ENCODE measurements around the gene ATP11C. TPM values are rescaled to one million over a fixed set of nuclear protein-coding genes. Genes with fewer than 3 reads are reported as not detected.

ATP11C gene
- polyA plus RNA-seq, 1 experiment = 43.4 TPM

- no peaks in the 10 kb centered on the region for H3K27me3 ChIP-seq (ENCODE audit: control insufficient read depth, insufficient read depth, low read length)
- no peaks in the 10 kb centered on the region for H3K9me3 ChIP-seq (ENCODE audit: control insufficient read depth, insufficient read depth, low read length)
- DNase-seq (ENCODE audit: low read depth, low spot score) = no peak
- H3K27ac ChIP-seq (ENCODE audit: low read depth, low read length) = no peak overlapping the region
- ChIA-PET POLR2A (no interaction called here), CTCF (no interaction called here)
- no peak for TF ChIP-seq CTCF (IDR thresholded peaks at IDR 0.05; ENCODE audit: low read depth, low read length)
- no peak overlapping the region for H3K4me3 ChIP-seq (ENCODE audit: low read depth, low read length)
These were observed 116.6 kb downstream of the ATP11C start for GRCh38 chrX:139816204-139816603.

- Histone ChIP-seq H3K9me3 (ENCODE audit: control insufficient read depth, insufficient read depth, low read length) (no peaks in the 10 kb centered on the region), H3K27me3 (ENCODE audit: control insufficient read depth, insufficient read depth, low read length) (no peaks in the 10 kb centered on the region), H3K4me3 (ENCODE audit: low read depth, low read length) (no peak overlapping the region), H3K27ac (ENCODE audit: low read depth, low read length) (no peak overlapping the region)
- POLR2A ChIA-PET = no interaction called here
- DNase-seq (ENCODE audit: low read depth, low spot score) = no peak
- CTCF ChIA-PET = no interaction called here
- no peak for TF ChIP-seq CTCF (IDR thresholded peaks at IDR 0.05; ENCODE audit: low read depth, low read length)
These were observed 117.1 kb downstream of the ATP11C start for GRCh38 chrX:139815771-139816170.

DNA sequence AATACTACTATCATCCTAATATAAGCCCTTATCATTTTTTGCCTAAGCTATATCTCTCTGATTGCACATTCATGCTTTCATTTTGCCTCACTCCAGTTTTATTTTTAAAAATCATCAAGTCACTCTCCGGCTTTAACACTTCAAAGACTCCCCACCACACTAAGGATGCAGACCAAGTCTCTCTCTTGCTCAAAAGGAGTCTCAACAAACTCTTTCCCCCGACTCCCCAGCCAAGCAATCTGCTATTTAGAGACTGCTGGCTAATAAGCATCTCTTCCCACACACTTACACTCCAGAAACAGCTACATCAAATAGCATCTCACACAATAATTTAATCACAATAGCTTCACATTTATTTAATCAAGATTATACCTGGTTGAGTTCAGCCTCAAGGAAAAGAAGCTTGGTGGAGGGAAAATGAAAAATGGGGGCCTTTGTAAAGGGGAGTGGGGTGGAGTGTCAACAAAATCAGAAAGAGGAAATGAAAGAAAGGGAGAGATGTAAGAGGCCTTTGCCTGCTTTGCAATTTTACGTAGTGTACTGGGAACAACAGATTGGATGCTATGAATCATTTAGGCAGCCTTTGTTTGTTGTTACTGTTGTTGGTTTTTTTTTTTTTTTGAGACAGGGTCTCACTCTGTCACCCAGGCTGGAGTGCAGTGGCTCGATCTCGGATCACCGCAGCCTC lies 120.8 kb downstream of the ATP11C start:
- no peak for TF ChIP-seq CTCF (IDR thresholded peaks at IDR 0.05; ENCODE audit: low read depth, low read length)
- ChIA-PET POLR2A (no interaction called here), CTCF (no interaction called here)
- H3K27me3 ChIP-seq (ENCODE audit: control insufficient read depth, insufficient read depth, low read length) = no peaks in the 10 kb centered on the region
- H3K4me3 ChIP-seq (ENCODE audit: low read depth, low read length) = no peak overlapping the region
- H3K9me3 ChIP-seq (ENCODE audit: control insufficient read depth, insufficient read depth, low read length) = no peaks in the 10 kb centered on the region
- H3K27ac ChIP-seq (ENCODE audit: low read depth, low read length) = no peak overlapping the region
- no peak for DNase-seq (ENCODE audit: low read depth, low spot score)

GRCh38 chrX:139804482-139804881 lies 128.4 kb downstream of the ATP11C start:
- Histone ChIP-seq H3K27ac (ENCODE audit: low read depth, low read length) (no peak overlapping the region), H3K9me3 (ENCODE audit: control insufficient read depth, insufficient read depth, low read length) (no peaks in the 10 kb centered on the region), H3K4me3 (ENCODE audit: low read depth, low read length) (no peak overlapping the region), H3K27me3 (ENCODE audit: control insufficient read depth, insufficient read depth, low read length) (no peaks in the 10 kb centered on the region)
- TF ChIP-seq CTCF (IDR thresholded peaks at IDR 0.05; ENCODE audit: low read depth, low read length) = no peak
- CTCF ChIA-PET = no interaction called here
- DNase-seq (ENCODE audit: low read depth, low spot score) = no peak
- POLR2A ChIA-PET = no interaction called here

DNA sequence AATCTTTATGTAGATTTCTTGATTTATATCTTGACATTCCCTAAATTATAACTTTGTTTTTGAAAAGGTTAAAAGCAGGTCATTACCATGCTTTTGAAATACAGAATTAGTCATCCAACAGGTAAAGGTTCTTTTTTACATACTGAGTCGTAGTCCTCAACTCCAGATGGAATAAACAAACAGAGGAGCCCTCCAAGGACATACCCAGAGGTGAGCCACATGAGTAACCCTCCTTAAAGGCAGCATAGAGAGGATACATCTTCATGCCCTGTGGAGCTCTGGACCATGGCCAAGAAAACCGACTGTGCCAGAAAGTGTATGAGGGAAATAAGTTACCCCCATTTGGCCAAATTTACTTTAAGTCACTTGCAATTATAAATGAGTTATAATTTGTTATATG lies 129.6 kb downstream of the ATP11C start:
- H3K9me3 ChIP-seq (ENCODE audit: control insufficient read depth, insufficient read depth, low read length) = no peaks in the 10 kb centered on the region
- H3K27ac ChIP-seq (ENCODE audit: low read depth, low read length) = no peak overlapping the region
- H3K27me3 ChIP-seq (ENCODE audit: control insufficient read depth, insufficient read depth, low read length) = no peaks in the 10 kb centered on the region
- DNase-seq (ENCODE audit: low read depth, low spot score) = no peak
- CTCF ChIA-PET = no interaction called here
- TF ChIP-seq CTCF (IDR thresholded peaks at IDR 0.05; ENCODE audit: low read depth, low read length) = no peak
- no peak overlapping the region for H3K4me3 ChIP-seq (ENCODE audit: low read depth, low read length)
- POLR2A ChIA-PET = no interaction called here
